Upper lobe of left lung (tissue), 6 donors: ENCODE data around the gene RAB6B. TPM values are rescaled to one million over a fixed set of nuclear protein-coding genes. Genes with fewer than 3 reads are reported as not detected.
"Not testable (repeated sequence)": the region's sequence is repeated elsewhere in the genome, so short reads cannot be mapped to it uniquely, and the experiment has no call there.

Source experiments
- ATAC-seq, 2 donors: fragments of 200-7000 bp; cut with Tn5 transposase; one replicate each; pipeline ENCODE4 v1.9.1; 2022; ENCODE audit warnings: mild to moderate bottlenecking in 2 of 2, moderate library complexity in 2 of 2; ENCODE audit not compliant: low FRiP score in 2 of 2
- DNase-seq, 2 donors: peaks; one replicate each; pipeline ENCODE4 v3.0.0-alpha.2; 2019 to 2020
- H3K27ac ChIP-seq, 4 donors: fragments of 200-600 bp; sonication (generic); one replicate each; pipeline ENCODE4 v1.5.1; 2016 to 2019
- H3K27me3 ChIP-seq, 4 donors: fragments of 200-600 bp; sonication (generic); one replicate each; pipeline ENCODE4 v1.5.1; 2017 to 2019
- H3K36me3 ChIP-seq, 4 donors: fragments of 200-600 bp; sonication (generic); one replicate each; pipeline ENCODE4 v1.5.1; 2016 to 2019
- H3K4me1 ChIP-seq, 4 donors: fragments of 200-600 bp; sonication (generic); one replicate each; pipeline ENCODE4 v1.5.1; 2018 to 2019
- H3K4me3 ChIP-seq, 4 donors: fragments of 200-600 bp; sonication (generic); one replicate each; pipeline ENCODE4 v1.5.1; 2017 to 2019; ENCODE audit warnings: mild to moderate bottlenecking in 2 of 4, moderate library complexity in 1 of 4
- H3K9me3 ChIP-seq, 4 donors: fragments of 200-600 bp; sonication (generic); one replicate each; pipeline ENCODE4 v1.5.1; 2018 to 2019
- EP300 ChIP-seq, 4 donors: sonication (generic); formaldehyde crosslinking; IDR thresholded peaks; one replicate each; pipeline ENCODE4 v1.5.1; 2017; ENCODE audit warnings: antibody characterized with exemption in 4 of 4, control low read depth in 2 of 4
- POLR2A ChIP-seq, 4 donors: fragments of 450-650 bp; IDR thresholded peaks; one replicate each; pipeline ENCODE4 v1.5.1; 2016 to 2017; ENCODE audit warnings: antibody characterized with exemption in 4 of 4, mild to moderate bottlenecking in 2 of 4
- POLR2AphosphoS5 ChIP-seq, 2 donors: sonication (generic); formaldehyde crosslinking; IDR thresholded peaks; one replicate each; pipeline ENCODE4 v1.5.1; 2017; ENCODE audit warnings: antibody characterized with exemption in 2 of 2
- WGBS, 2 donors: methylation state at CpG; one replicate each; pipeline ENCODE4 v1.1.5; 2017 to 2018; 5-methylcytosine and 5-hydroxymethylcytosine counted together
- total RNA-seq, 6 donors: library from RNA; depleted of rRNA in 4 of 6; stranded (reverse); fragments of >200 nt in 4 of 6; gene quantifications; one replicate each; pipeline versions ENCODE4 v1.1.0 to v1.2.1, GENCODE V29; 2016 to 2021
- TF ChIP-seq, protein P1 (sequence below), 6 experiments: fragments of 450-650 bp in 4 of 6; fragments of 200-600 bp in 2 of 6; sonication (generic) in 2 of 6; IDR thresholded peaks; one replicate each; pipeline ENCODE4 v1.5.1; 2016 to 2019; ENCODE audit warnings: antibody characterized with exemption in 6 of 6
- donor health status: DM: no; HTN: no; CAD: no; lungs with moderate emphysema.
- donor health status: DM: no; HTN: yes; CAD: no; lungs with severe emphysema.

Gene RAB6B
- total RNA-seq, 6 donors from 2014 or later = 1.00 to 6.3 (median 2.8) TPM

DNA sequence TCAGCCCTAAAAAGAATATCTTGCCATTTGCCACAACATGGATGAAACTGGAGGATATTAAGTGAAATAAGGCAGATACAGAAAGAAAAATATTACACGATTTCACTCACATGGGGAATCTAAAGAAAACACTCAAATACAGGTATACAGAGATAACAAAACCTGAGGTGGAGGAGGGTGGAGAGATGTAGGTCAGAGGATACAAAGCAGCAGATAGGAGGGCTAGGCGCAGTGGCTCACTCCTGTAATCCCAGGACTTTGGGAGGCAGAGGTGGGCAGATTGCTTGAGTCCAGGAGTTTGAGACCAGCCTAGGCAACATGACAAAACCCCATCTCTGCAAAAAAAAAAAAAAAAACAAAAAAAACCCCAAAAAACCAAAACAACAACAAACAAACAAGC is 113.2 kb downstream of the RAB6B start:
- TF ChIP-seq POLR2AphosphoS5 (IDR thresholded peaks at IDR 0.05) (no peak), POLR2A (IDR thresholded peaks at IDR 0.05) (no peak), EP300 (IDR thresholded peaks at IDR 0.05) (no peak)
- TF ChIP-seq, protein P1, sequence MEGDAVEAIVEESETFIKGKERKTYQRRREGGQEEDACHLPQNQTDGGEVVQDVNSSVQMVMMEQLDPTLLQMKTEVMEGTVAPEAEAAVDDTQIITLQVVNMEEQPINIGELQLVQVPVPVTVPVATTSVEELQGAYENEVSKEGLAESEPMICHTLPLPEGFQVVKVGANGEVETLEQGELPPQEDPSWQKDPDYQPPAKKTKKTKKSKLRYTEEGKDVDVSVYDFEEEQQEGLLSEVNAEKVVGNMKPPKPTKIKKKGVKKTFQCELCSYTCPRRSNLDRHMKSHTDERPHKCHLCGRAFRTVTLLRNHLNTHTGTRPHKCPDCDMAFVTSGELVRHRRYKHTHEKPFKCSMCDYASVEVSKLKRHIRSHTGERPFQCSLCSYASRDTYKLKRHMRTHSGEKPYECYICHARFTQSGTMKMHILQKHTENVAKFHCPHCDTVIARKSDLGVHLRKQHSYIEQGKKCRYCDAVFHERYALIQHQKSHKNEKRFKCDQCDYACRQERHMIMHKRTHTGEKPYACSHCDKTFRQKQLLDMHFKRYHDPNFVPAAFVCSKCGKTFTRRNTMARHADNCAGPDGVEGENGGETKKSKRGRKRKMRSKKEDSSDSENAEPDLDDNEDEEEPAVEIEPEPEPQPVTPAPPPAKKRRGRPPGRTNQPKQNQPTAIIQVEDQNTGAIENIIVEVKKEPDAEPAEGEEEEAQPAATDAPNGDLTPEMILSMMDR (IDR thresholded peaks at IDR 0.05) = no peak
- no peak for DNase-seq
- no peak overlapping the region for H3K27ac ChIP-seq
- H3K9me3 ChIP-seq = no peaks in the 10 kb centered on the region
- 85 to 97% methylated on average over 2 of the region's 2 CpGs for WGBS, 2 donors
- no peak overlapping the region for H3K4me3 ChIP-seq
- ATAC-seq = no peak
- H3K36me3 ChIP-seq = no peaks in the 10 kb centered on the region
- H3K27me3 ChIP-seq = no peaks in the 10 kb centered on the region
- H3K4me1 ChIP-seq = no peaks in the 10 kb centered on the region

DNA sequence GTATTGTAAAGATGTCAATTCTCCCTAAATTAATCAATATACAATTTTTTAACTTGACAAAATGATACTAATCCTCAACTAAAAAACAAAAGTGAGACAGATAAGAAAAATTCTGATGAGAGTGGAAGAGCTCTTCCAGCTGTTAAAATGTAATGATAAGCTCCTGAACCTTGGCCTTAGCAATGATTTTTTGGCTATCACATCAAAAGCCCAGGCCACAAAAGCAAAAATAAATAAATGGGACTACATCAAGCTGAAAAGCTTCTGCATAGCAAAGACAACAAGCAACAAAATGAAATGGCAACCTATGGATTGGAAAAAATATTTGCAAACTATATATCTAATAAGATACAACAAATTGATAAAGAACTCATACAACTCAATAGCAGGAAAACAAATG is 114.1 kb downstream of the RAB6B start:
- ATAC-seq (no peak), DNase-seq (no peak)
- no peak overlapping the region for H3K27ac ChIP-seq
- H3K36me3 ChIP-seq = no peaks in the 10 kb centered on the region
- no peaks in the 10 kb centered on the region for H3K27me3 ChIP-seq
- no peaks in the 10 kb centered on the region for H3K4me1 ChIP-seq
- no peak overlapping the region for H3K4me3 ChIP-seq
- TF ChIP-seq POLR2AphosphoS5 (IDR thresholded peaks at IDR 0.05) = no peak
- TF ChIP-seq, protein P1 (IDR thresholded peaks at IDR 0.05) = no peak
- no peak for TF ChIP-seq EP300 (IDR thresholded peaks at IDR 0.05)
- TF ChIP-seq POLR2A (IDR thresholded peaks at IDR 0.05) = no peak
- no peaks in the 10 kb centered on the region for H3K9me3 ChIP-seq

DNA sequence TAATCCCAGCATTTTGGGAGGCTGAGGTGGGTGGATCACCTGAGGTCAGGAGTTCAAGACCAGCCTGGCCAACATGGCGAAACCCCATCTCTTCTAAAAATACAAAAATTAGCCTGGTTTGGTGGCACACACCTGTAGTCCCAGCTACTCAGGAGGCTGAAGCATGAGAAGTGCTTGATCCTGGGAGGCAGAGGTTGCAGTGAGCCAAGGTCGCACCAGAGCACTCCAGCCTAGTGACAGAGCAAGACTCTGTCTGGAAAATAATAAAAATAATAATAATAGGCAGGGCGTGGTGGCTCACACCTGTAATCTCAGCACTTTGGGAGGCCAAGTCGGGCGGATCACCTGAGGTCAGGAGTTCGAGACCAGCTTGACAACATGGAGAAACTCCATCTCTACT is 114.9 kb downstream of the RAB6B start:
- DNase-seq, H3K27me3 ChIP-seq, H3K36me3 ChIP-seq, H3K4me3 ChIP-seq, H3K4me1 ChIP-seq, ATAC-seq, H3K27ac ChIP-seq, H3K9me3 ChIP-seq: not testable (repeated sequence)
- 89 to 91% methylated on average over 6 of the region's 6 CpGs for WGBS, 2 donors

DNA sequence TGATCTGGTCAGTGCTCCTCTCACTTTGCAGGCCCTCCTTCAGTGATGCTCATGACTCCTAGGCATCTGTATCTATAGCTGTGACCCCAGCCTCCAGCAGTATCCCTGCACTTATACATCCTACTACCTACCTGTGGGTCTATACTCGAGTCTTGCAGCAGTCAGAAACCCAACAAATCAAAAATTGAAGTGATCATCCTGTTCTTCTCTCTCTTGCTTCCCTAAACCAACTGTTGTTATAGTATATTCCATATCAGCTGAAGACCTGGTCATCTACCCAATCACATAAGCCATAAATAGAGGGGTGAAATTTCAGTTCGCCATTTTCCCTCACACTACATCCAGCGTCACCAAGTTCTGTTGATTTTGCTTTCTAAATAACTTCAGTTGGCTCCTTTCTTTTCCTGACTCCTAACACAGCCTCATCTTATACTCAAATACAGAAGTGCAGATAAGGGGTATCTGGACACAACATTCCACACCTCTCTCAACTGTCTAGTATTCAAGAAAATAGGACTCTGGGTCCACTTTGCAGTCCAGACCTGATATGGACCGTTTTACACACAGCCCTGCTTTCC is 116.0 kb downstream of the RAB6B start:
- DNase-seq = no peak
- H3K4me1 ChIP-seq = no peaks in the 10 kb centered on the region
- H3K36me3 ChIP-seq = no peaks in the 10 kb centered on the region
- 69 to 78% methylated on average over 4 of the region's 4 CpGs for WGBS, 2 donors
- no peak overlapping the region for H3K27ac ChIP-seq
- no peaks in the 10 kb centered on the region for H3K9me3 ChIP-seq
- H3K4me3 ChIP-seq = no peak overlapping the region
- H3K27me3 ChIP-seq = no peaks in the 10 kb centered on the region
- TF ChIP-seq POLR2A (IDR thresholded peaks at IDR 0.05) (no peak), EP300 (IDR thresholded peaks at IDR 0.05) (no peak), POLR2AphosphoS5 (IDR thresholded peaks at IDR 0.05) (no peak)
- TF ChIP-seq, protein P1 (IDR thresholded peaks at IDR 0.05) = no peak
- ATAC-seq = no peak

DNA sequence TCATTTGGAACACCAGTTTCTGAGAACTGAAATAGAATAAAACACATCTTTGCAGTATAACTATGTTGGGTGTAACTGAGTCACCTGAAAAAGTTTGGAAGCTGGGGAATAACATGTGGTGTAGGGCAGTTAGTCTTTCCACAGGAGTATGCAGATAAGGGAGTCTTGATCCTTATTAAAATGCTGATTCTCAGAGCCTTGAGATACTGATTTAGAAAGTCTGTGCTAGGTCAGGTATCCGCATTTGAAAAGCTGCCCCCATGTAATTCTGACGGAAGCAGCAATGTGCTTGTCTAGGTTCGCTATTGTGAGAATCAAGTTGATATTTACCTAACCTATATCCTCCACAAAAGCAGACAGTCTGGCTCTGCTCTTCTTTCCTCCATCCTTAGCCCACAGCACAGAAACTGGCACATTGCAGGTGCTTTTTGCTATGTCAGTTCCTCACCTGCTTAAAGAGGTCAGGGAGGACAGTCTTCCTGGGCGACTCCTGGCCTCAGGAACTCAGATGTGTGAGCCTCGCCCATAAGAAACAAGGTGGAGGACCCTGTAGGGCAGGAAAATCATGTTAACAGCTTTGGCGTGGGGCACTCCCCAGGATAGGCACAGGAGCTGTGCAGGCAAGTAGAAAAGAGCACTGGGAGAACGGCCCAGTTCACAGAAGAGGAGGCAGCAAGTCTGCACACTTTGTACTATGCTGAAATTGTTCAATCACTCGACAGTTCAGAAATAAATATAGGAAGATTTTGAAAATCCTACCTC is 117.7 kb downstream of the RAB6B start:
- Histone ChIP-seq H3K4me1 (no peaks in the 10 kb centered on the region), H3K4me3 (no peak overlapping the region), H3K9me3 (no peaks in the 10 kb centered on the region), H3K27ac (no peak overlapping the region), H3K27me3 (no peaks in the 10 kb centered on the region), H3K36me3 (no peaks in the 10 kb centered on the region)
- ATAC-seq (no peak), DNase-seq (no peak)
- TF ChIP-seq, protein P1 (IDR thresholded peaks at IDR 0.05) = no peak
- TF ChIP-seq POLR2A (IDR thresholded peaks at IDR 0.05) = no peak
- no peak for TF ChIP-seq EP300 (IDR thresholded peaks at IDR 0.05)
- TF ChIP-seq POLR2AphosphoS5 (IDR thresholded peaks at IDR 0.05) = no peak
- WGBS, 2 donors = 70 to 73% methylated on average over 6 to 8 of the region's 8 CpGs
